GM21515 (cell line): ENCODE measurements around the gene IFT88.

Experiments used
- ATAC-seq: cut with Tn5 transposase; IDR thresholded peaks from one replicate; pipeline ENCODE4 v1.9.1; 2021; ENCODE audit not compliant: unreplicated experiment

The IFT88 gene

DNA sequence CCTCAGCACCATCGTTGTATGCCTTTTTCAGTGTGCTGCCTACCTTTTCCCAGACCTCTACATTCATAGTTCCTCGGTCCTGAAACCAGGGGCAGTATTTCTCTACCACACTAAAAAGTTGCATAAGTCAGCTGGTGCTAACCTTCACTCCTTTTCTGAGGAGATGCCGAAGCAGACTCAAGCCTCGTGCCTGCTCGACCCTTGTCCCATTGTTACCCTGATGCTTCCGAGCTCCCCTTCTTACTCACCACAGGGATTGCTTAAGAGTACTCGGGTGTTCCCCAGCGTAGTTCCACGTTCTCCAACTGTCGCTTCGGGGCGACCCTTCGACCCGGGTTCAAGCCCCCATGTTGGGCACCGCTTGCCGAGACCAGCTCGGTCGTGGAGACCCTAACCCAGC lies 117.6 kb downstream of the IFT88 start:
- no peak for ATAC-seq

DNA sequence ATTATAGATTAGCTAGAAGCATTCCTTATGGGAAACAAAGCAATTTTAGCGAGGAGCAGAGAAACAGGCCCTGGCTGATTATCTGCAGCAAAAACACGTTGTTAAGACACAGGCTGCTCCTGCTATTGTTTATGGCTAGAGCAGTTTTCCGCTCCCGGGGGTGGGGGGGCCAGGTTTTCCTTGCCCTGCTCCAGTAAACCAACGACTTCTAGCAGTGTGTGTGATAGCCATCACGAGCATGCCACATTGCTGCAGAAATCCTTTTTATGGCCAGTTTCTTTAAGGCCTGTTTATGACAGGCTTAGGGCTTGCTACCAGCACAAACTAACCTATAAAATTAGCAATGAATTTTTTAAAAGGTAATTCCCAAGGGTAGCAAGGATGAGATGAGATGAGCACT lies 118.1 kb downstream of the IFT88 start:
- ATAC-seq: no peak

DNA sequence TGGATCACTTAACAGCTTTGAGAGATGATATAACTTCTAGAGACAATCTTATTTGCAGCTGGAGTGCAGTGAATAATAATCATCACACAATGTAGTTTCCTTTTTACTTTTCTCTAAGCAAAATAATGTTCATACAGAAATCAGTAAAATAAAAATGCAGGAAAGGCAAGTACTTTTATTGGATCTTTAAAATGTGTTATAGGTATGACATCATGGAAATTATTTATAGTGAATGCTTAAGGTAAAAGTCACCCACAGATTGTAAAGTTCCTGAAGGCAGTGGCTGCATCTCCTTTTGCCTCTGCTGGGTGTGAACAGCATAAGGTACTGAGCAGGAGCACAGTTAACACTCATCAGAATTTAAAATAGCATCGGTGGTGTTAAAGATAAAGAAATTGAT lies 119.2 kb downstream of the IFT88 start:
- no peak for ATAC-seq

DNA sequence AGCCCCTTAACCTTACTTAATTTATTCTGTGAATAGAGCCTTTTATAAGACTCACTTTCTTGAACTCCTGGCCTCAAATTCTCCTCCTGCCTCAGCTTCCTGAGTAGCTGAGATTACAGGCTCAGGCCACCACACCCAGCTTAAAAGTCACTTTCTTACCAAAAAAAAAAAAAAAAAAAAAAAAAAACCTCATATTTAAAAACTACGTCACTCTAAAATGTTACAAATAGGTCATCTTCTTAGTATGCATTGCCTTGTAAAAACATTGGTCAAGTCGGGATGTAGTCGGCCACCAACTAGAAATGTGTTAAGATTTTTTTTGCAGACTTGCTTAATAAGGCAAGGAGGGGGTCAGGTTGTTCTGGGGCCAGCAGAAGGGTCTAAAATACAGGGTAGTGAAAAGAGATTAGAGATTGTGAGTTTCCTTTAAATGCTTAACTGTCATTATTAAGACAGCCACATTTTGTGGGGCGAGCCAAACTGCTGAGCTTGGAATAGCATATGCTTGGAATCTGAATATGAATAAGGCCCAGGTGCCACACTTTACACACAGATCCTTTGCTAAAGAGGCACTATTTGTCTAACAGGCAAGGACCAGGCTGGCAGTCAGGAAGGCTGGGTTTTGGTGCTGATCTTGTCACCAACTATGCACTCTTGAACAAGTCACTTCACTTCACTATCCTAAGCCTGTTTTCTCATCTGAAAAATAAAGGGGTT lies 120.1 kb downstream of the IFT88 start:
- no peak for ATAC-seq

DNA sequence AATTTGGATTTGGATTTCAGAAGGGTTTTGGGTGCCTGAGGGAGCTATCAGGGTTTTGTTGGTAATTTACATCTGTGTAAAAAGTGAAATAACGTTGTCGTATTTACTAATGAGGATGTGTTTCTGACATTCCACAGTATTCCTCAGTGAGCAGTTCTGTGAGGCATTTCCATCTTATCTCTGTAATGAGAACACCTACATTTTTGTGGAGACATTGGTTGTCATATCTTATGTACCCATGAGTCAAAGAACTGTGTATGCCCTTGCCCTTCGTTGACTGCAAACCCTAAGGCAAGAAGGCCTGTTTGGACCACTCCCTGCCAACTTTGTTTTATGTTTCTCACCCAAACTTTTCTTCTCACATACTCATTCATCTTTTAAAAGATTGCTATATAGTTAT lies 122.3 kb downstream of the IFT88 start:
- no peak for ATAC-seq

DNA sequence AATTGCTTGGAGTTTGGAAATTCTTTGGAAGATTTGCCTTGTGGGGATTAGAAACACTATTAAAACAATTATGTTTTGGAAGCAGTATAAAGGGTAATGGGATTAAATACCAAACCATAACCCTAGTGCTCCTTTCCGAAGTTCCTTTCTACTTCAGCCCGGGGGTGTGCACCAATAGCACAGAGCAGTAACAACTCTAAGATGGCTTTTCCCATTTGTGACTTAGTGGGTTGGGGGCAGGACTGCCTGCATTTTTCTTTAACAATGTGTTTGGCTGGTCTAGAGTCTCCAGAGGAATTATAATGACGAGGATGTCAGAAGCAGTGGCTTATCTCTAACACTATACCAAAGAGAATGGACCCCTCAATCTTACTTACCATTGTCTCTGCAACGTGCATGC lies 124.7 kb downstream of the IFT88 start:
- no peak for ATAC-seq

DNA sequence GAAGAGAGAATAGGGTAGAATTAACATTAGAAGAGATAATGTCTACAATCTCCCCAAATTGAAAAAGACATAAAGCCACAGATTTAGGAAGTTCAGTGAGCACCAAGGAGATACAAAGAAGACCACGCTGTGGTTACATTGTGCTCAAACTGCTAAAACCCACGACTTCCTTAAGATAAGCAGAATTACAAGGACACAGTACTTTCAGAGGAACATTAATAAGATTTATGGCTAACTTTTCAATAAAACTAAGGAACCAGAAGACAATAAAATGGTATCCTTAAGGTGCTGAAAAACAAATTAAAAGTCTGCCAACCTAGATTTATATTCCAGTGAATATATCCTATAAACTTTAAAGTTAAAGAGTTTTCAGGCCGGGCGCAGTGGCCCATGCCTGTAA lies 129.1 kb downstream of the IFT88 start:
- ATAC-seq: no peak

DNA sequence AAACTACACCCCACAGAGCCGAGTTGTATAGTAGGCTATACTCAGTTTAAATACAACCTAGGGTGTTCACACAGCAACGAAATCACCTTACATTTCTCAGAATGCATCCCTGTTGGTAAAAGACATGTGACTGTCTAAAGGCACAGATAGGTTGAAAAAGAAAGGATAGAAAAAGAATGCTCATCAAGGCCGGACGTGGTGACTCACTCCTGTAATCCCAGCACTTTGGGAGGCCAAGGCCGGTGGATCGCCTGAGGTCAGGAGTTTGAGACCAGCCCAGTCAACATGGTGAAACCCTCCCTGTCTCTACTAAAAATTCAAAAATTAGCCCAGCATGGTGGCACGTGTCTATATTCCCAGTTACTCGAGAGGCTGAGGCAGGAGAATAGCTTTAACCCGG lies 132.8 kb downstream of the IFT88 start:
- ATAC-seq: no peak

DNA sequence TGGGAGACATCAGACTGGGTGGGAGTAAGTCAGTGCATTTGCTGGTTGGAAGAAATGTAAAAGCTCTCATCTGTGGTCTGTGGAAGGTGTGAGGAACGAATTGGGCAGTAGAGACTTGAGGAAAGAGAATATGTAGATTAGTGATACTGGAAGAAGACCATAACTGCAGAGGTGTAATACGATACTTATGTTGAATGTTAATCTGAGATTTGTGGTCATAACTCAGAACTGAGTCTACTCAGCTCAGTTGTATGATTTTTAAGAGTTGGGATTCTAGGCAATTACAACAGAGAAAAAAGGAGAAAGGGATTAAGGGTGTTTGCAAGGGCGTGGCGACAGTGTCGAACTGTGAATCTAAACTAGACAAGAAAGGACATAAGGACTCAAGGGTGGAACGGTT lies 133.3 kb downstream of the IFT88 start:
- no peak for ATAC-seq

DNA sequence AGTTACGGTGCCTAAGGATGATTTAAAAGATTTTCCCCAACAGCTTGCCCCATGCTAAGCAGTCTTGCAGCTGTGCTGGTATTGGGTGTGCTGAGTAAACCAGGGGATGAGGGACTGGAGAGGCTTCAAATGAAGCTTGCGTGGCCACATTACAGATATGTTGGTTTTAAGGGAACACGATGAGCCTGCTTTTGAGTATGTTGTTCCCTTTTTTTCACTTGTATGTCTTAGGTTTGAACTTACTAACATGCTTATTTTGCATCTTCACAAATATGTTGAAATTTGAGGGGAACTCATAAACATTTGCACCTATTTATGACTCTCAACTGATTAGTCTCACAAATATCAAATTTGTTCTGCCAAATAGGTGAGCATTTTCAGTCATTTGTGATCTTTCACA lies 134.5 kb downstream of the IFT88 start:
- no peak for ATAC-seq

DNA sequence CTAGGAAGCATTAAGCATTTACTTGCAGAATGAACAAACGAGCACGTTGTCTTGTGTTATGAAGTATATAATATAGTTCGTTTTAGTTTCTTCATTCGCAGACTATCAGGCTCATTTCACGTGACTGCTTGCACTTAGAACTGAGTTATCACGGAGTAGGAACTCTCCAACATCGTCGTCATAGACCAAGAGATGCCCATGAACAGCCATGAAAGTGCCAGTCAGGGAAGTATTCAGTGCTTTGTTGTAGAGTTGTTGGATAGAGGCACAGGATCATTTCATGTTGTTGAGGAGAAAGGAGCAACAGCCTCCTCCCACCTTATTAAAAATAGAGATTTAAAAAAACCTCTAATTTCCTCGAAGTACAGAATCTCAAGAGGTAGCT lies 135.6 kb downstream of the IFT88 start:
- no peak for ATAC-seq

DNA sequence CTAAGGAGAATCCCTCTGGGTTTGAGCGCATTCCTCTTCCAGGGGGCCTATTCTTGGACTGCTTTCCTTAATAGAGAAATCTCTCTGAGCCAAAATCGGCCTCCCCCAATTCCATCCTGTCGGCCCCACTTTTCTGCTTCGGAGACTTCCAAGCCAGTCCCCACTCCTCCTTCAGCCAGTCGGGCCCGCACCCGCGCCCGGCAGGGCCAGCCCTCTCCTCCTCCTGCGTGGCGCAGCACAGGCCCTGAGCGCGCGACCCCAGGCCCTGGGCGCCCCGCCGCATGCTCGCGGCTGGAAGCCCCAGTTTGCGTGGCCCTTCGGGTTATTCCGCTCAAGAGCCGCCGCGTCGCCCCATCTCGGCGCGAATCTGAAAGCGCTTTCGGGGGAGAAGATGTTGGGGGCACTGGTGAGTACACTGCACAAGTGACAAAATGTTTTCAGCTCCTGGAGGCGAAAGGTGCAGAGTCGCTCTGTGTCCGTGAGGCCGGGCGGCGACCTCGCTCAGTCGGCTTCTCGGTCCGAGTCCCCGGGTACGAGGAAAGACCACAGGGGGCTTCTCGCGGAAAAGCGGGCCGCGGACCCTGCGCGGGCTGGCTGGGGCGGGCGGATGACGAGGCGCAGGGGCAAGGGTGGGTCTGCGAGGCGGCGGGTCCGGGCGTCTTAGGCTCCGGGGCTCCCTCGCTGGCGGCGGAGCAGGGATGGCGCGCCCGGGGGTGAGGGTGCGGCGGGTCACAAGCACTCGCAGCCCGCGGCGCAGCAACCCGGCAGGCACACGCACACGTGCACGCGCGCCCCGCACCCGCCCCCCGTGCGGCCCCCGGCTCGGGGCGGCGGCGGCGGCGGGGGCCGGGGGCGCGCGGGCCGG lies 136.2 kb downstream of the IFT88 start, which contains the start of gene IL17D:
Gene IL17D, plus strand, starts transcription at position 785 of the 865 bp plus-strand sequence. CDS start 303 bp downstream, outside the sequence.
- peak; percentile 24 for ATAC-seq

DNA sequence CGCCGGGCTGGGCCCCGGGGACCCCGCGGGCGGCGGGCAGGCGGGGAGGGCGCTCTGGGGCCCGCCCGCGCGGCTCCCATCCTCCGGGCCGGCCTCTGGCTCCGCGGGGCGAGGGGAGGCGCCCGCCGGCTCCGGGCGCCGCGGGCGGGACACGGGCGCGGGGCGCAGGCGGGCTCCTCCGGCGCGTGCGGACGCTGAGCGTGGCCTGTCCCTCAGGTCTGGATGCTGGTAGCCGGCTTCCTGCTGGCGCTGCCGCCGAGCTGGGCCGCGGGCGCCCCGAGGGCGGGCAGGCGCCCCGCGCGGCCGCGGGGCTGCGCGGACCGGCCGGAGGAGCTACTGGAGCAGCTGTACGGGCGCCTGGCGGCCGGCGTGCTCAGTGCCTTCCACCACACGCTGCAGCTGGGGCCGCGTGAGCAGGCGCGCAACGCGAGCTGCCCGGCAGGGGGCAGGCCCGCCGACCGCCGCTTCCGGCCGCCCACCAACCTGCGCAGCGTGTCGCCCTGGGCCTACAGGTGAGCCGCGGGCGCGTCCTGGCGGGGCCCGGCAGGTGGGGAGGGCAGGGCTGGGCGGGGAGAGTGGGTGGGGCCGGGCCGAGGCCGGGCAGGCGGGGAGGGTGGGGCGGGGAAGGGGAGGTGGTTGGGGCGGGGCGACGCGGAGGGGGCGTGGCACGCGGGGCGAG lies 137.0 kb downstream of the IFT88 start:
- peak; percentile 88 for ATAC-seq

DNA sequence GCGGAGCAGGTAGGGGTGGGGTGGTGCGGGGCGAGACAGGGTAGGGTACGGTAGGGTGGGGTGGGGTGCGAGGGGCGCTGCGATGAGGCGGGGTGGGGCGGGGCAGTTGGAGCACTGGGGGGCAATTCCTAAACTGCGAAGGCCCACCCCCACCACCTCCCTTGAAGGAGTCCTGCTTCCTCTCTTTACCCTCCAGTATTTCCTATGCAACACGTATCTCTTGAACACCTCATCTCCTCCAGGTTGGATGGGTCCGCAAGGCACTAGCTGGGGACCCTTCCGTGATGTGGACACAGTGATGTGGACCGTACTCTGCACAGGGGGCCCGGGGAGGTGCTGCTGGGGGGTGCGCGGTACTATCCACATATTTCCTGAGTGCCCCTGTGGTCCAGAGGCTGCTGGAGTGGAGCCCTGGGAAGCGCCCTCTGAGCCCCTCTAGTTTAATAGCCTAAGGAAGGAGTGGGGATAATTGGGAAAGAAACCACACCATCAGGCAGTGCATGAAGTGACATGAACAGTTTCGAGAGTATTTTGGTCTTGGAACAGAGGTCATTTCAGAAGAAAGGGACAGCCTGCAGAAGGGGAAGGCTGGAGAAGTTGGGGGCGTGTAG lies 137.6 kb downstream of the IFT88 start:
- ATAC-seq: no peak

DNA sequence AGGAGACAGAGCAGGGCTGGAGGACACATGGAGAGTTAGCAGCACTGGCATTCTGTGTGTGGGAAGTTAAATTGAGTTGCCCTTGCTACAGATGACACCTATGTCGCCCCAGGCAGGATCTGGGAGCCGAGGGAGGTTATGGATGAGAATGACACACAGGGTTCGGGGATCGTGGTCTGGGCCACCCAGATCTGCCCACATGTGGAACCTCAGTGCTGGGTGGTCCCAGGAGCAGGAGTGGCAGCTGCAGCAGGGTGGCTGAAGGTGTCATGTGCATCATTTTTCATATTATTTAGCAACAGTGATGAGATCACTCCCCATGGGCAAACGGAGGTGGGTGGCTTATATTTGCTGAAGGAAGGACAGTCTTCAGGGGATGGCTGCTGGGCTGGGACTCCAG lies 139.7 kb downstream of the IFT88 start:
- ATAC-seq: no peak

DNA sequence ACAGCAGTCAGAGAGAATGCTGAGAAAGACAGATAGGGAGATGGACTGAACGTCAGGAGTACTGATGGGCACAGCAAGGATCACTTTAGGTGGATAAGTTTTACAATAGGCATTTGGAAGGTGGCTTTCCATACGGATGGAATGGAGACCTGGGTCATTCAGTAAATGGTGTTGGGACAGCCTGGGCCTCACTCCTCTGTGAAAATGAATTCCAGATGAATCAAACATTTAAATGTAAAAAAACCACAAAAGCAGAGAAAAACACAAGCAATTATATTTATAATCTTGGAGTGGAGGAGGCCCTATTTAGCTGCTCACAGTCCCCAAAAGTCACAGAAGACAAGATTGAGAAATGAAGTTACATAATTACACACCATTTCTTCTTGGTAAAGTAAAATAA lies 141.3 kb downstream of the IFT88 start:
- no peak for ATAC-seq

DNA sequence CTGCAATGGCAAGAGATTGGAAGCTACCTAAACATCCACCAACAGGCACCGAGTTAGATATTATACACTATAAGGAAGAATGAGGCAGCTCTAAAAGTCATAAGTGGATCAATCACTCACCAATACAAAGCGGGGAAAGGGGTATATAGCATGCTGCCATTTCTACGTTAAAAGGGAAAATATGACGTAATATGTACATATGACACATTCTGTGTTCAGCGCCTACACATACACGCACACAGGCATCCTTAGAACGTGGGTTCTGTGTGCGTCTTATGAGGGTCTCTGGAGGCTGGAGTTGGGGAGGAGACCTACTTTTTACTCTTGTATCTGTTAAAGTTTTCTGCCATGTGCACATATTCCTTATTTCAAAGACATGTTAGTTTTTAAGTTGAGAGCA lies 142.4 kb downstream of the IFT88 start:
- ATAC-seq: no peak

DNA sequence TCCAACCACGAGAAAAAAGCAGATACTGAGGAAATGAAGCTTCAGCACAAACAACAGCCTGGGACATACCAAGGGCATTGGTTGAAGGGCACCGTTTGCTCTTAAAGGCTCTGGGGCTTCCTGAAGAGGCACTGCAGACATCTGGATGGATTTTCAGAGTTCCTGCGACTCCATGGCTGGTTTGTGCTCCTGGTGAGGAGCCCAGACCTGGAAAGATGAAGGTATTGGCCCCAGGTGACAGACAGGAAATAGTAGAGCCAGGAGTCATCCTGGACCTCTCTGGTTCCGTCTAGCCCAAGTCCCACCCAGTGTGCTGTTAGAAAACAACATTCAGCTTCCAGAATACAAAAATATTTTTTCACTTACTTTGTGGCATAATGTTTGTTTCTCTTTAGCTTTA lies 142.8 kb downstream of the IFT88 start:
- ATAC-seq: no peak

DNA sequence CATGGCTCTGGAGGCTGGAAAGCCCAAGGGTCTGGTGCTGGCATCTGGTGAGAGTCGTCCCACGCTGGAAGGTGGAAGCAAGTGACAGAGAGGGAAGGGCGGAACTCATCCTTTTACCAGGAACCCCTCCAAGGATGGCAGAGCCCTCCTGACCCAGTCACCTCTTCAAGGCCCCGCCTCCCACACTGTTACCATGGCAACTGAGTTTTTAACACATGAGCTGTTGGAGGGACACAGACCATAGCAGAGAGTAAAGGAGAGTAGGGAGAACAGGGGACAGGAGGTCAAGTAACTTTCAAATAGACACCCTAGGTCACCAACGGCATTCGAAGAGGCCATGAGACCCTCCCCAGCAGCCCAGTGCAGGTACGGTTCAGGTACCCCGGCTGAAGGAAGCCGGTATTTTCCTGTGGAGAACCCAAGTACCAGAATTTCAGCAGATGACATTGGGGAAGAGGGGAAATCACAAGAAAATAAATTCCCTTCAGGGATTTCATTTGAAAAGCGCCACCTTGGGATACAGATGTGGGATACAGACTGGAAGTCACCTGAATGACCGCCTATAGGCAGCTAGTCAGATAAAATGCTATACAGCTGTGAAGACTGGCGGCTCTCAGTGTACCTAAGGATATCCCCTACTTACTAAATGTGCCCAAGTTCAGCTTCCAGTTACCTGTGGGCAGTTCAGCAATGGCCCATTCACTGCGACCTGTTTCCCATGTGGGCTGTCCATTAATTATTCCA lies 144.5 kb downstream of the IFT88 start:
- no peak for ATAC-seq

DNA sequence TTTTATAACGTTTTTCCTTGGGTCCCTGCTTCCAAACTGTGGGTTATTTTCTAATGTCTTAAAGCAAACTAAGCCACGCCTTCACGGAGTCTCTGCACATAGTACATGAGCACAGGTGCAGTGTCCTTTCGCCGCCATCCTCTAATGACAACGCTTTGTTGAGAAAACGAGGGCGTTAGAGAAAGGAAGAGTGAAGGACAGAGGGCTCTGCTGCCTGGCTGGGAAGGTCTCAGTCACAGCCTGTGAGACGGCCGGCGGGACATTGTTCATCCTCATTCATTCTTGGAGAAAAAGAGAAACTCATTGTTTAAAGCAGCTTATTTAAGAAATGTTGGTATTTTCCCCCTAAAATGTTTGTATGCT lies 146.0 kb downstream of the IFT88 start:
- no peak for ATAC-seq

DNA sequence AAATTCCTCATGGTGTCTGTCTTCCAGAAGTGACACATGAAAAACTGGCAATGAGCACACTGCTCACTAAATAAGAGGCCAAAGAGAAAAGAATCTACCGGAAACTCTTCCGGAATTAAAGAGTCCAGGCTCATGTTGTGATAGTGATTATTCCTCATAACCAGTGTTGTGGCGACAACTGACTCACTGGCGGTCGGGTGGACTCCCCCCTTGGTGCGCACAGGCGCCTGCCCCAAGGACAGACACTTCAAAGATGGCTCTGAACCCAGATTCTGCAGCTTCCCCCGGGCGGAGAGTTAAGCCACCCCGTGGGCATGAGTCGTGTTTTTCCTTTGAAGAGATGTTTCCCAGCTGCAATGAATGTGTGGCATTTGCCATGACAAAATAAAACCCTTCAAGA lies 146.8 kb downstream of the IFT88 start:
- no peak for ATAC-seq
